ENCODE results near the gene ISM1. TPM values are rescaled to one million over a fixed set of nuclear protein-coding genes. Genes with fewer than 3 reads are reported as not detected.

Gene ISM1
- total RNA-seq, 4 donors from 2014 or later, result 0.70 to 3.3 (median 1.7) TPM

DNA sequence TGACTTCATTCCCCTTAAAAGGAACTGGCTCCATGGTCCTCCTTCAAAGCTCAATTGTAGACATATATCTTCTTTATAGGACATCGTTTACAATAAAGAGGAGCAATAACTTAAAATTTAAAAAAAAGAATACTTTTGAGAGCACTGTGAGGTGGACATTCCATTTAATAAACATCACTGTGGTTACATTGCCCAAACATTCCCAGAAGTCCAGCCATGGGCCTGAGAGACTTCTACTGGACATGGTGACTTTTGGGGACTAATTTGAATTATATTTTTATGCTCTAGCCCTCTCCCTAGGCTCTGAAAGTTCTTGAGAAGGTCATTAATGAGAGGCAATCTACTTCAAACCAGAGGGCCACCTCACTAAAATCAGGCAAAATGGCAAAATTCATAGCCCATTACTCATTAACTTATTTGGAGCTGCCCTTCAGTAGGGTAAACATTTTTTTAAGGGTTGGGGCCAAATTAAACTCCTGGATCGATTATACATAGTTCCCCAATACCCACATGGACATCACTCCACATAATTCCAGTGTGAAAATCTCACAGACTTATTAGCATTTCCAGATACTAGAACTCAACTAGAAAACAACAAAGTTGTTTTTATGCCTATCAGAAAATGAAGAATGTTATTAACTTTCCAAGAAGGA is 17.1 kb downstream of the ISM1 start:
- Histone ChIP-seq H3K27ac (no peak overlapping the region), H3K4me3 (no peak overlapping the region), H3K36me3 (no peaks in the 10 kb centered on the region), H3K9me3 (no peaks in the 10 kb centered on the region), H3K27me3 (no peaks in the 10 kb centered on the region), H3K4me1 (no peaks in the 10 kb centered on the region)
- DNase-seq, result no peak
- TF ChIP-seq, protein P1, sequence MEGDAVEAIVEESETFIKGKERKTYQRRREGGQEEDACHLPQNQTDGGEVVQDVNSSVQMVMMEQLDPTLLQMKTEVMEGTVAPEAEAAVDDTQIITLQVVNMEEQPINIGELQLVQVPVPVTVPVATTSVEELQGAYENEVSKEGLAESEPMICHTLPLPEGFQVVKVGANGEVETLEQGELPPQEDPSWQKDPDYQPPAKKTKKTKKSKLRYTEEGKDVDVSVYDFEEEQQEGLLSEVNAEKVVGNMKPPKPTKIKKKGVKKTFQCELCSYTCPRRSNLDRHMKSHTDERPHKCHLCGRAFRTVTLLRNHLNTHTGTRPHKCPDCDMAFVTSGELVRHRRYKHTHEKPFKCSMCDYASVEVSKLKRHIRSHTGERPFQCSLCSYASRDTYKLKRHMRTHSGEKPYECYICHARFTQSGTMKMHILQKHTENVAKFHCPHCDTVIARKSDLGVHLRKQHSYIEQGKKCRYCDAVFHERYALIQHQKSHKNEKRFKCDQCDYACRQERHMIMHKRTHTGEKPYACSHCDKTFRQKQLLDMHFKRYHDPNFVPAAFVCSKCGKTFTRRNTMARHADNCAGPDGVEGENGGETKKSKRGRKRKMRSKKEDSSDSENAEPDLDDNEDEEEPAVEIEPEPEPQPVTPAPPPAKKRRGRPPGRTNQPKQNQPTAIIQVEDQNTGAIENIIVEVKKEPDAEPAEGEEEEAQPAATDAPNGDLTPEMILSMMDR (IDR thresholded peaks at IDR 0.05), result no peak
- no peak for TF ChIP-seq POLR2A (IDR thresholded peaks at IDR 0.05)

DNA sequence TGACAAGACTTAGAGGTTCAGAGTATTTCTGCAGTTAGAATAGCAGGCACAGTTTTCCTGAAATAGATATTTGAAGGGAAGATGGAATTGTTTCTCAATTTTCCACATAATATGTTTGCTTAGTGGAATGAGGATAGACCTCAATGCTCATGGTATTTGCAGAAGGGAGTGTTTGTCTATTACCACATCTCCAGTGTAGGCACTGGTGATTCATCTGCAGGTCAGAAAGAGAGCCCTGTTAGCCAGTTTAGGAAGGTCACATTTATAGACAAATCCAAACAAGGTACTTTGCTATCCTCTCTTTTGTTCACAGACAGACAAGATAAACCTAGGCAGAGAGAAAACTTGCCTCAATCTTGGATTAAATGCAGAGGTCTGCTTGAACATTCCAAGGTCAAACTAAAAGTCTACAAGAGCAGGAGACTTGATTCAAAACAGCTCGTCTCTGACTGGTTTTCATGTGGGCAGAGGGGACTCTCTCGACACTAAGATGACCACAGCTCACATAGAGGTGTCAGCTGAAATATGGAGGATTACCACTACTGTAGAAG is 22.8 kb downstream of the ISM1 start:
- DNase-seq, result no peak
- TF ChIP-seq POLR2A (IDR thresholded peaks at IDR 0.05), result no peak
- TF ChIP-seq, protein P1 (IDR thresholded peaks at IDR 0.05), result no peak
- H3K9me3 ChIP-seq, result no peaks in the 10 kb centered on the region

DNA sequence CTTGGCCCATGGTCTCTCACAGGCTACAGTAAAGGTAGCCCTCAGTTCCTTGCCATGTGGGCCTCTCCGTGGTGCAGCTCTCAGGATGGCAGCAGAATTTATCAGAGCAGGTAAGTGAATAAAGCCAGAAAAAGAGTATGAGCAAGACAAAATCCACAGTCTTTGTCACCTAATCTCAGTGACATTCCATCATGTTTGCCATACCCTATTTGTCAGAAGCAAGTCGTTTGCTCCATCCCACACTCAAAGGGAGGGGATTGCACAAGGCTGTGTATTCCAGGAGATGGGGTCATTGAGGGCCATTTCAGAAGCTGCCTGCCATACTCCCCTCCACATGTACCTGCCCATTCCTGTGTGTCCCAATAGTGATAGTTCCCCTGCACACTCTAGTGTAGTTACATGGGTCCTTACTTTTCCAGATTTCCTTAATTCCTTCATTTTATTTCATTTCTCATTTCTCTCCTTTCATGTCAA is 24.2 kb downstream of the ISM1 start:
- H3K4me3 ChIP-seq, result no peak overlapping the region
- no peaks in the 10 kb centered on the region for H3K4me1 ChIP-seq
- DNase-seq, result no peak
- no peaks in the 10 kb centered on the region for H3K36me3 ChIP-seq
- no peak for TF ChIP-seq POLR2A (IDR thresholded peaks at IDR 0.05)
- no peaks in the 10 kb centered on the region for H3K27me3 ChIP-seq
- no peak overlapping the region for H3K27ac ChIP-seq
- H3K9me3 ChIP-seq, result no peaks in the 10 kb centered on the region

More for the DNA sequence above, 22.8 kb downstream of the ISM1 start:
- Histone ChIP-seq H3K4me3 (no peak overlapping the region), H3K27ac (no peak overlapping the region), H3K4me1 (no peaks in the 10 kb centered on the region), H3K36me3 (no peaks in the 10 kb centered on the region), H3K27me3 (no peaks in the 10 kb centered on the region)

DNA sequence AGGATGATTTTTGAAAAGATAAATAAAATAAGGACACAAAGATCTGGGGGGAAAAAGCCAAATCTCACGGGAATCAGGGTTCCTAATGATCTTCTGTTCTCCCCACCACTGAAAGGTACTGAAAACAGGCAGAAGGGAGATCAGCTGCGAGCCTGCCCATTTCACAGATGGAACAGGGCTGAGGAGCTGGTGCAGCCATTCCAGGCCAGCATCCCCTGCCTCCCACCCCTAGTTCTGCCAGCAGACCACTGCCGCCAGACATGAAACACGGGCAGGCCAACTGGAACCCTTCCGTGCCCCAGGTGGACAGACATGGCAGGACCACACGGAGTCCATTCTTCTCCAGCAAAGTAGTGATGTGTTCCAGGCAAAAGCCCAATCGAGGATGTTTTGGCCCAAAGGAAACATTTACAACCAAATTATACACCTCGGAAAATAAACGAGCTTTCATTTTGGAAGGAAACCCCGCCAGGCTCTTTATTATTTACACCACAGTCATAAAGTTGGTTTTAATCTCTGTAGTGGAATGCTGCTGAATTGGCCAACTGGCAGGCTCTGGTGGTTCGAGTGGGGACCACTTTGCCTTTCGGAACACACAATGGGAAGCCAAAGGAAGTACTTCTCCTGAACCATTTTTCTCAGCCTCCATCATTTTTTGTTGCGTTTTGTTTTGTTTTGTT is 28.2 kb downstream of the ISM1 start:
- TF ChIP-seq POLR2A (IDR thresholded peaks at IDR 0.05), result no peak
- TF ChIP-seq, protein P1 (IDR thresholded peaks at IDR 0.05), result no peak
- DNase-seq, result no peak
- Histone ChIP-seq H3K27ac (no peak overlapping the region), H3K36me3 (no peaks in the 10 kb centered on the region), H3K27me3 (no peaks in the 10 kb centered on the region), H3K4me1 (no peaks in the 10 kb centered on the region), H3K4me3 (no peak overlapping the region), H3K9me3 (no peaks in the 10 kb centered on the region)

DNA sequence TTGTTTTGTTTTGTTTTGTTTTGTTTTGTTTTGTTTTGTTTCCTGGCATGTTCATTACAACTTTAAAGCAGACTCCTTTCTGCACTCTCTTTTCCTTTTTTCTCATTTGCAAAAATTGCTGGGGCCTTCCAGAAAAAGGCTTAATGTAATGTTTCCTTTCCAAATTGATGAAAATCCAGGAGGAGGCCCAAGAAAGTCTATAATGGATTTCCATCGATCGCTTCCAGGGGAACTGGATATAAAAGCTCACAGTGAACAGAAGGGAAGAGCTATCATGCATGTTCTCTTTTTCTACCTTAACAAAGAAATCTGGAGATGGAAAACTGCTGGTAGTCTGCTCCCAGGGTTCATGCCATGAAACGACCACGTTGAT is 28.7 kb downstream of the ISM1 start:
- H3K4me3 ChIP-seq, result no peak overlapping the region
- no peaks in the 10 kb centered on the region for H3K9me3 ChIP-seq
- H3K4me1 ChIP-seq, result no peaks in the 10 kb centered on the region
- no peaks in the 10 kb centered on the region for H3K36me3 ChIP-seq
- DNase-seq, result no peak
- H3K27me3 ChIP-seq, result no peaks in the 10 kb centered on the region
- H3K27ac ChIP-seq, result no peak overlapping the region
- TF ChIP-seq, protein P1 (IDR thresholded peaks at IDR 0.05), result no peak
- TF ChIP-seq POLR2A (IDR thresholded peaks at IDR 0.05), result no peak

DNA sequence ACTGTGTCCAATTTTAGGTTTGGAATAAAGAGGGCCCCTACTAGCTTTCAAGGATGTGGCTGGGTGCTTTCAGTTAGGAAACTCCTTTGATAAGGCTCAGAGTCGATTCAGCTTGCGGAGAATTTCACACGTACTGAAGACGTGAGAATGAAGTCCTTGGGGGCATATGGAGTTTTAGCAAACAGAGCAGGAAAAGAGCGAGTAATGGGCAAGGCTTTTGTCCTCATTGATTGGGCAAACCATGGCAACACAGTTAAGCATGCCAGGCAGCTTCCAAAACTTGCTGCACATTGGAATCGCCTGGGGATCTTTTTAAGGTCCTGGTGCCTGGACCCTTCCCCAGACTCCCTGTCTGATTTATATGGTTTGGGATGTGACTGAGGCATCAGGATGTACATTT is 29.2 kb downstream of the ISM1 start:
- no peaks in the 10 kb centered on the region for H3K36me3 ChIP-seq
- no peaks in the 10 kb centered on the region for H3K4me1 ChIP-seq
- DNase-seq, result no peak
- no peak overlapping the region for H3K4me3 ChIP-seq
- H3K27me3 ChIP-seq, result no peaks in the 10 kb centered on the region
- TF ChIP-seq, protein P1 (IDR thresholded peaks at IDR 0.05), result no peak
- no peak for TF ChIP-seq POLR2A (IDR thresholded peaks at IDR 0.05)
- H3K27ac ChIP-seq, result no peak overlapping the region
- H3K9me3 ChIP-seq, result no peaks in the 10 kb centered on the region
